ENCODE data around the gene MYO9A.

GRCh38 chr15:71883447-71883846 lies 234.5 kb downstream of the MYO9A start:
- TF ChIP-seq, protein P1, sequence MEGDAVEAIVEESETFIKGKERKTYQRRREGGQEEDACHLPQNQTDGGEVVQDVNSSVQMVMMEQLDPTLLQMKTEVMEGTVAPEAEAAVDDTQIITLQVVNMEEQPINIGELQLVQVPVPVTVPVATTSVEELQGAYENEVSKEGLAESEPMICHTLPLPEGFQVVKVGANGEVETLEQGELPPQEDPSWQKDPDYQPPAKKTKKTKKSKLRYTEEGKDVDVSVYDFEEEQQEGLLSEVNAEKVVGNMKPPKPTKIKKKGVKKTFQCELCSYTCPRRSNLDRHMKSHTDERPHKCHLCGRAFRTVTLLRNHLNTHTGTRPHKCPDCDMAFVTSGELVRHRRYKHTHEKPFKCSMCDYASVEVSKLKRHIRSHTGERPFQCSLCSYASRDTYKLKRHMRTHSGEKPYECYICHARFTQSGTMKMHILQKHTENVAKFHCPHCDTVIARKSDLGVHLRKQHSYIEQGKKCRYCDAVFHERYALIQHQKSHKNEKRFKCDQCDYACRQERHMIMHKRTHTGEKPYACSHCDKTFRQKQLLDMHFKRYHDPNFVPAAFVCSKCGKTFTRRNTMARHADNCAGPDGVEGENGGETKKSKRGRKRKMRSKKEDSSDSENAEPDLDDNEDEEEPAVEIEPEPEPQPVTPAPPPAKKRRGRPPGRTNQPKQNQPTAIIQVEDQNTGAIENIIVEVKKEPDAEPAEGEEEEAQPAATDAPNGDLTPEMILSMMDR (IDR thresholded peaks at IDR 0.05), result no peak
- TF ChIP-seq POLR2A (IDR thresholded peaks at IDR 0.05) (no peak), EP300 (IDR thresholded peaks at IDR 0.05) (no peak)
